HL-60 (cell line): ENCODE results near the gene CEP162.

Source experiments
- GABPA ChIP-seq: IDR thresholded peaks from 2 replicates; pipeline ENCODE4 v1.6.1; 2012; ENCODE audit warnings: low read depth
- POLR2AphosphoS5 ChIP-seq: IDR thresholded peaks from 2 replicates; pipeline ENCODE4 v1.6.1; 2012; ENCODE audit warnings: low read depth
- SPI1 ChIP-seq: IDR thresholded peaks from 2 replicates; pipeline ENCODE4 v1.6.1; 2012; ENCODE audit warnings: low read depth, mild to moderate bottlenecking, borderline replicate concordance
- TF ChIP-seq, protein P1 (sequence below): IDR thresholded peaks from one replicate; pipeline ENCODE4 v1.5.1; 2011; ENCODE audit warnings: low read length, control low read depth, inconsistent platforms; ENCODE audit not compliant: insufficient read depth

DNA sequence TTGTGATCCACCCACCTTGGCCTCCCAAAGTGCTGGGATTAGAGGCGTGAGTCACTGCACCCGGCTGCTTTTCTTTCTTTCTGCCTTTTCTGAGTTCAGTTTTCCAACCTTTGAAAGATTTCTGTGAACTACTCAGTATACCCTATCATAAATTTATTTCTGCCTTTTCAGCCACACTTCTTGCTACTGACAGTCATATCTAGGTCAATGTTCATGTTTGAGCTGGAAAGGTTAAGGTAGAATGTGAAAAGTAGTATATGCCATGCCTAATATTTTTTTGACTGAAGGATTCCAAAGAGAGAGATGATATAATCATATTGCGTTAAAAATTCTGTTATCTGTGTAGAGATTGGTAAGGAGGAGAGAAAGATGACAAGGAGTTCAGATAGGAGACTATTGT is 25.9 kb upstream of the CEP162 start:
- TF ChIP-seq, protein P1, sequence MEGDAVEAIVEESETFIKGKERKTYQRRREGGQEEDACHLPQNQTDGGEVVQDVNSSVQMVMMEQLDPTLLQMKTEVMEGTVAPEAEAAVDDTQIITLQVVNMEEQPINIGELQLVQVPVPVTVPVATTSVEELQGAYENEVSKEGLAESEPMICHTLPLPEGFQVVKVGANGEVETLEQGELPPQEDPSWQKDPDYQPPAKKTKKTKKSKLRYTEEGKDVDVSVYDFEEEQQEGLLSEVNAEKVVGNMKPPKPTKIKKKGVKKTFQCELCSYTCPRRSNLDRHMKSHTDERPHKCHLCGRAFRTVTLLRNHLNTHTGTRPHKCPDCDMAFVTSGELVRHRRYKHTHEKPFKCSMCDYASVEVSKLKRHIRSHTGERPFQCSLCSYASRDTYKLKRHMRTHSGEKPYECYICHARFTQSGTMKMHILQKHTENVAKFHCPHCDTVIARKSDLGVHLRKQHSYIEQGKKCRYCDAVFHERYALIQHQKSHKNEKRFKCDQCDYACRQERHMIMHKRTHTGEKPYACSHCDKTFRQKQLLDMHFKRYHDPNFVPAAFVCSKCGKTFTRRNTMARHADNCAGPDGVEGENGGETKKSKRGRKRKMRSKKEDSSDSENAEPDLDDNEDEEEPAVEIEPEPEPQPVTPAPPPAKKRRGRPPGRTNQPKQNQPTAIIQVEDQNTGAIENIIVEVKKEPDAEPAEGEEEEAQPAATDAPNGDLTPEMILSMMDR, result no peak
- TF ChIP-seq POLR2AphosphoS5 (no peak), GABPA (no peak), SPI1 (no peak)
